DOHH2 (cell line): Measurements from ENCODE around the gene EPHA10.
A peak's percentile ranks its signal among the peaks of the same experiment; 100 is the strongest.

Experiments
- H3F3A ChIP-seq: fragments of 200-600 bp; sonication (generic), shearing (Covaris generic); 2 replicates; pipeline ENCODE4 v1.6.0; 2016; ENCODE audit warnings: antibody characterized with exemption, mild to moderate bottlenecking; ENCODE audit not compliant: control insufficient read depth, insufficient read depth
- H3K27ac ChIP-seq: fragments of 200-600 bp; sonication (generic); 2 replicates; pipeline ENCODE4 v1.5.1; 2014; ENCODE audit warnings: low read depth, mild to moderate bottlenecking, low read length, moderate library complexity
- H3K27me3 ChIP-seq: fragments of 200-600 bp; sonication (generic); 2 replicates; pipeline ENCODE4 v1.6.1; 2014; ENCODE audit warnings: mild to moderate bottlenecking, low read length, mixed read lengths; ENCODE audit not compliant: control insufficient read depth
- H3K36me3 ChIP-seq: fragments of 200-600 bp; sonication (generic); 2 replicates; pipeline ENCODE4 v1.6.1; 2014; ENCODE audit warnings: mild to moderate bottlenecking, low read length, moderate library complexity, mixed read lengths; ENCODE audit not compliant: control insufficient read depth
- H3K4me1 ChIP-seq: fragments of 200-600 bp; sonication (generic); 2 replicates; pipeline ENCODE4 v1.6.1; 2014; ENCODE audit warnings: mild to moderate bottlenecking, low read length, mixed read lengths; ENCODE audit not compliant: control insufficient read depth
- H3K4me2 ChIP-seq: fragments of 200-600 bp; sonication (generic); 2 replicates; pipeline ENCODE4 v1.6.0; 2014; ENCODE audit warnings: mild to moderate bottlenecking, low read length, moderate library complexity
- H3K4me3 ChIP-seq: fragments of 200-600 bp; sonication (generic); 2 replicates; pipeline ENCODE4 v1.5.1; 2014; ENCODE audit warnings: mild to moderate bottlenecking, low read length, mixed read lengths
- H3K79me2 ChIP-seq: fragments of 200-600 bp; sonication (generic); 2 replicates; pipeline ENCODE4 v1.6.1; 2014; ENCODE audit warnings: mild to moderate bottlenecking, low read length, mixed read lengths; ENCODE audit not compliant: control insufficient read depth
- H3K9me2 ChIP-seq: fragments of 200-600 bp; sonication (generic); replicated peaks from 2 replicates; pipeline ENCODE4 v1.6.1; 2014; ENCODE audit warnings: mild to moderate bottlenecking, low read length, mixed read lengths; ENCODE audit not compliant: control insufficient read depth
- H3K9me3 ChIP-seq: fragments of 200-600 bp; sonication (generic); 2 replicates; pipeline ENCODE4 v1.6.1; 2014; ENCODE audit warnings: antibody characterized with exemption, low read length, mixed read lengths; ENCODE audit not compliant: control insufficient read depth, insufficient read depth
- H4K20me1 ChIP-seq: fragments of 200-600 bp; sonication (generic); 2 replicates; pipeline ENCODE4 v1.6.0; 2014; ENCODE audit warnings: low read depth, mild to moderate bottlenecking, antibody characterized with exemption, low read length, moderate library complexity; ENCODE audit not compliant: control insufficient read depth, insufficient read depth
- CTCF ChIP-seq: fragments of 200-600 bp; sonication (generic); IDR thresholded peaks from one replicate; pipeline ENCODE4 v1.5.1; 2014; ENCODE audit warnings: antibody characterized with exemption, mild to moderate bottlenecking, low read depth, low read length; ENCODE audit not compliant: poor library complexity, severe bottlenecking
- EZH2phosphoT487 ChIP-seq: fragments of 200-600 bp; sonication (generic); IDR thresholded peaks from 2 replicates; pipeline ENCODE4 v1.6.1; 2017; ENCODE audit warnings: borderline replicate concordance, mild to moderate bottlenecking, antibody characterized with exemption, low read length, moderate library complexity, mixed read lengths

EPHA10 gene

GRCh38 chr1:37807555-37808368, 42.8 kb upstream of the EPHA10 start, which contains the start of the genes C1orf122 and YRDC:
TSS of gene C1orf122 (plus strand) at chr1:37807790. CDS start at chr1:37808405, 615 bp downstream.
TSS of gene YRDC (minus strand) at chr1:37808208. CDS start at chr1:37808180, 28 bp downstream.
- H3K4me3 ChIP-seq, result peak within 1 kb of the TSS; percentile 99
- no peaks in the 10 kb centered on the region for H3K27me3 ChIP-seq
- H3K4me2 ChIP-seq, result peak within 1 kb of the TSS; percentile 89
- H3K4me1 ChIP-seq, result peaks cover 27% of the 10 kb centered on the region
- H3F3A ChIP-seq, result peaks cover 11% of the 10 kb centered on the region; the same call in 1 of the 2 replicates
- TF ChIP-seq EZH2phosphoT487, result no peak
- no peak for TF ChIP-seq CTCF
- H3K79me2 ChIP-seq, result peaks cover 60% of the 10 kb centered on the region
- peaks cover 65% of the 10 kb centered on the region for H3K36me3 ChIP-seq
- H3K9me2 ChIP-seq, result no peaks in the 10 kb centered on the region
- H3K9me3 ChIP-seq, result no peaks in the 10 kb centered on the region
- H4K20me1 ChIP-seq, result peaks cover 10% of the 10 kb centered on the region
- peak within 1 kb of the TSS; percentile 26; the same call in 1 of the 2 replicates for H3K27ac ChIP-seq

GRCh38 chr1:37807220-37807554, 42.3 kb upstream of the EPHA10 start:
- Histone ChIP-seq H3K36me3 (peaks cover 71% of the 10 kb centered on the region), H3F3A (peaks cover 15% of the 10 kb centered on the region; the same call in 1 of the 2 replicates), H3K4me1 (peaks cover 27% of the 10 kb centered on the region), H3K79me2 (peaks cover 65% of the 10 kb centered on the region), H3K4me2 (peak overlapping the region; percentile 89), H3K9me2 (no peaks in the 10 kb centered on the region), H3K9me3 (no peaks in the 10 kb centered on the region), H4K20me1 (peaks cover 10% of the 10 kb centered on the region), H3K27ac (peak overlapping the region; percentile 26; the same call in 1 of the 2 replicates), H3K4me3 (peak overlapping the region; percentile 99), H3K27me3 (no peaks in the 10 kb centered on the region)
- TF ChIP-seq CTCF (no peak), EZH2phosphoT487 (no peak)

GRCh38 chr1:37802439-37802838, 37.5 kb upstream of the EPHA10 start:
- no peak overlapping the region for H3K4me3 ChIP-seq
- no peak overlapping the region for H3K4me2 ChIP-seq
- TF ChIP-seq CTCF, result no peak
- TF ChIP-seq EZH2phosphoT487, result no peak
- H3K9me2 ChIP-seq, result no peaks in the 10 kb centered on the region
- peaks cover 8% of the 10 kb centered on the region for H3K4me1 ChIP-seq
- H4K20me1 ChIP-seq, result peaks cover 9% of the 10 kb centered on the region
- H3K36me3 ChIP-seq, result peaks cover 92% of the 10 kb centered on the region
- H3K27me3 ChIP-seq, result no peaks in the 10 kb centered on the region
- H3K79me2 ChIP-seq, result peaks cover 51% of the 10 kb centered on the region
- H3K9me3 ChIP-seq, result no peaks in the 10 kb centered on the region
- peaks cover 23% of the 10 kb centered on the region for H3F3A ChIP-seq
- H3K27ac ChIP-seq, result no peak overlapping the region
